Activated T-helper 1 cell treated with anti-CD3 and anti-CD28 coated beads, Interleukin-12 subunit alpha, Interleukin-12 subunit beta, Interleukin-2, Interleukin-4 antibody, amounts not matched to agents 30 ng/mL and 10 ng/mL and 1 ng/mL, durations not matched to agents 14 hours and 24 hours and 36 hours (primary cell): ENCODE results near the gene C5orf22. TPM values are rescaled to one million over a fixed set of nuclear protein-coding genes. Genes with fewer than 3 reads are reported as not detected.
"Not testable (repeated sequence)": the region's sequence is repeated elsewhere in the genome, so short reads cannot be mapped to it uniquely, and the experiment has no call there.

Source experiments
- DNase-seq: peaks from one replicate; pipeline ENCODE4 v3.0.0; 2021; ENCODE audit warnings: low spot score
- H3K27ac Mint-ChIP-seq: one replicate; pipeline ENCODE4 v1.8.0; 2021; ENCODE audit warnings: mild to moderate bottlenecking, mixed read lengths
- H3K27me3 Mint-ChIP-seq: one replicate; pipeline ENCODE4 v1.8.0; 2022; ENCODE audit warnings: mild to moderate bottlenecking, moderate library complexity, mixed read lengths; ENCODE audit not compliant: insufficient read depth
- H3K36me3 Mint-ChIP-seq: one replicate; pipeline ENCODE4 v1.8.0; 2021; ENCODE audit warnings: low read depth, mixed read lengths
- H3K4me1 Mint-ChIP-seq: one replicate; pipeline ENCODE4 v1.8.0; 2021; ENCODE audit warnings: low read depth, mixed read lengths
- H3K4me3 Mint-ChIP-seq: one replicate; pipeline ENCODE4 v1.8.0; 2021; ENCODE audit warnings: mild to moderate bottlenecking, moderate library complexity, mixed read lengths
- H3K9me3 Mint-ChIP-seq: one replicate; pipeline ENCODE4 v1.8.0; 2021; ENCODE audit warnings: mixed read lengths
- intact Hi-C: fragments of 100-400 bp; cut with micrococcal nuclease; formaldehyde crosslinking; loops from one replicate; pipeline ENCODE4 v1.15.1; 2024
- total RNA-seq: library from RNA; stranded (reverse); gene quantifications from 2 replicates; pipeline ENCODE4 v1.2.3, GENCODE V29; 2022

Gene C5orf22
- total RNA-seq, 1 donor from 2014 or later, result 30.1 TPM

DNA sequence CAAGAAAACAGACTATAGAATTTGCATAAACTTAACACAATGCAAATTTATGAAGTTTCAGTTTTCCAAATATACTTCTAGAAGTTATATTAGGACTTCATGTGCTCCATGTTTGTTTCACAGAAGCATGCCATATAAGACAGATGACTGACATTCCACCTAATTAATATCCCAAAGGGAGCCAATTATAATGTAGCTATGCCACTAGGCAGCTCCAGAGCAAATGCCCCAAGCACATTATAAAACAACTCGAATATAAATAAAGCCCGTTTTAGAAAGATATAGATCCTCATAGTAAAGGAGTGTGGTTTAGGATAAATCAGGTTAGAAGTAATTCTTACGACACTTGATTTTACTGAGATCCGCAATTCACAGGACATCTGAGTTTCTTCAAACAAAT is 9.1 kb upstream of the C5orf22 start:
- H3K9me3 Mint-ChIP-seq, result no peaks in the 10 kb centered on the region
- H3K4me1 Mint-ChIP-seq, result peaks cover 11% of the 10 kb centered on the region
- DNase-seq, result no peak
- no peak overlapping the region for H3K27ac Mint-ChIP-seq
- H3K27me3 Mint-ChIP-seq, result no peaks in the 10 kb centered on the region
- intact Hi-C loops, result no loop called here
- no peak overlapping the region for H3K4me3 Mint-ChIP-seq
- H3K36me3 Mint-ChIP-seq, result peaks cover 47% of the 10 kb centered on the region

DNA sequence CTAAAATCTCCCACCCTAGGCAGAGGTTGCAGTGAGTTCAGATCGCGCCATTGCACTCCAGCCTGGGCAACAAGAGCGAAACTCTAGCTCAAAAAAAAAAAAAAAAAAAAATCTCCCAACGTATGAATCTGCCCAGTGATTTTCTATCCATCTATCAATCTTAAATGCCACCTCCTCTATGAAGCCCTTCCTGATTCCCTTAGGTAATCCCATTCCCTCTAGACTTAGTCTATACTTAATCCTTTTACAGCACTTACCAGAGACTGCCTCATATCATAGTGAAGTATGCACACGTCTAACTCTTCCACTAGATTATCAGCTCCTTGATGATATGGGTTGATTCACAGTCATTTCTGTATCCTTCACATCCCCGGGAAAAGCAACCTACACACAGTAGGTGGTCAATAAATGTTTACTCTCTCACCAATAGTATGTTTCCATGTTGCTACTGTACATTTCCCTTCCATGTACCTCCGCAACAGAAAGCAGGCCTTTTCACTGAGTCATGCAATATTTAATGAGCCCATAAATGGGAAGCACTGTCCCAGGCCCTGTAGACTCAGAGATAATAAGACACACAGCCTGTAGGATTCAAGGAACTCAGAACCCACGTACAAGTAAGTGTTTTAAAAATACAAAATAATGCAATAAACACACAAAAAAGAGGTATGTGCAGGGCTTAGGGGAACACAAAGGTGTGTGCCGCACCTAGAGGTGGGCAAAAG is 1.4 kb upstream of the C5orf22 start:
- intact Hi-C loops, result loop anchor here (5.0 to 10.0 kb wide), 4 partner anchors 914 to 1912 kb away; partner anchors contain the start of genes SUB1, TARS1 and ZFR
- H3K4me1 Mint-ChIP-seq, result peaks cover 55% of the 10 kb centered on the region

DNA sequence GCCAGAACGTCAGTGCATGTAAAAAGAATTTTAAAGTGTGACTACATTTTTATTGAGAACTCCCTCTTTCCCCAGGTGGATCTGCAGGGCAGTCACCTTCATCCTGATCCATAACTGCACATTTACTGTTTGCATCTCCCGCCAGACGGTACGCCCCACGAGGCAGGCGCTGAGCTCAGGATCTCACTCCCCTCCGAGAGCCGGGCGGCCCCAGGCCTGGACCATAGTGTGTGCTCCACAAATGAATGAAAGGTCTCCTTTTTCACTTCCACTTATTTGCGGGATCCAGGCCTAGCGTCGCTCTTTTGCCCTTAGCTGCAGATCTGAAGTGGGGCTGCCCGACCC is 586 bp upstream of the C5orf22 start:
- H3K4me3 Mint-ChIP-seq, result peak overlapping the region; percentile 100
- H3K27me3 Mint-ChIP-seq, result no peaks in the 10 kb centered on the region
- H3K27ac Mint-ChIP-seq, result peak overlapping the region; percentile 96
- DNase-seq, result no peak
- no peaks in the 10 kb centered on the region for H3K9me3 Mint-ChIP-seq
- peaks cover 55% of the 10 kb centered on the region for H3K4me1 Mint-ChIP-seq
- peaks cover 58% of the 10 kb centered on the region for H3K36me3 Mint-ChIP-seq
- intact Hi-C loops, result loop anchor here (5.0 to 10.0 kb wide), 4 partner anchors 913 to 1911 kb away; partner anchors contain the start of genes SUB1, TARS1 and ZFR

More for the DNA sequence above, 1.4 kb upstream of the C5orf22 start:
- DNase-seq, result no peak
- H3K27me3 Mint-ChIP-seq, result no peaks in the 10 kb centered on the region
- peaks cover 57% of the 10 kb centered on the region for H3K36me3 Mint-ChIP-seq
- H3K27ac Mint-ChIP-seq, result peak overlapping the region; percentile 96
- H3K9me3 Mint-ChIP-seq, result no peaks in the 10 kb centered on the region
- H3K4me3 Mint-ChIP-seq, result peak overlapping the region; percentile 100

DNA sequence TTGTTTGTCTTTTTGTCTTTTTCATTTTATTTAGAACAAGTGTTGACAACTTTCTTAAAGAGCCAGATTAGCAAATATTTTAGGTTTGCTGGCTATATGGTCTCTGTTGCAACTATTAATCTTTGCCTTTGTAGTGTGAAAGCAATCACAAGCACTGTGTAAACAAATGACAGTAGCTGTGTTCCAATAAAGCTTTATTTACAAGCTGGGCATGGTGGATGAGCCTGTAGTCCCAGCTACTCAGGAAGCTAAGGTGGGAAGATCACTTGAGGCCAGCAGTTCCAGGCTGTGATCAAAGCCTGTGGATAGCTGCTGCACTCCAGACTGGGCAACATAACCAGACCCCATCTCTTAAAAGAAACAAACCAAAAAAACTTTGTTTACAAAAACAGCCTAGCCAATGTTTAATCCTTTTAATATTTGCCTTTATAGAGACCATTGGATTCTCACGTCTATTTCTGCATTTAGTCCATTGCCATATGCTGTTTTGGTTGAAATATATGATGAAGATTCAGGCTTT is 2.5 kb downstream of the C5orf22 start:
- intact Hi-C loops, result loop anchor here (5.0 to 10.0 kb wide), 4 partner anchors 910 to 1908 kb away; partner anchors contain the start of genes SUB1, TARS1 and ZFR
- no peak for DNase-seq
- peak overlapping the region; percentile 46 for H3K4me3 Mint-ChIP-seq
- no peaks in the 10 kb centered on the region for H3K9me3 Mint-ChIP-seq
- no peak overlapping the region for H3K27ac Mint-ChIP-seq
- peaks cover 41% of the 10 kb centered on the region for H3K4me1 Mint-ChIP-seq
- H3K36me3 Mint-ChIP-seq, result peaks cover 52% of the 10 kb centered on the region
- H3K27me3 Mint-ChIP-seq, result no peaks in the 10 kb centered on the region

DNA sequence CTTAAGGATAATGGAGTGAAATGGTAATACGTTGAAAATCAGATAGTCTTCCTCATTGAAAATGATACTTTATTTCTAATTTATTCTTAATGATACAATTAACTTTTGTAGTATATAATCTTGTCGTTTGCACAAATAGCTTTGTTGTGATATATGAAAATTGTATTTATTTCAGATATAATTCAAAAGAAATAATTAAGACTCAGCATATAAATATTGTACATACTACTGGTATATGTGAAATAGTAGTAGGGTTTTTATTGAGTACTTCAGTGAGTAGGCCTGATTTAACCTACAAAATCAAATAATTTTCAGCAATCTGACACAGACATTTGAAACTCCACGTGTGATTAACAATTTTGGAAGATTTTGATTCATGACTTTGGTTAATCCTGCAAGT is 4.8 kb downstream of the C5orf22 start:
- intact Hi-C loops, result loop anchor here (10.0 kb wide), 1 partner anchor 908 kb away; the partner anchor contains the start of gene ZFR
- H3K4me3 Mint-ChIP-seq, result no peak overlapping the region
- DNase-seq, result no peak
- H3K27ac Mint-ChIP-seq, result no peak overlapping the region
- H3K9me3 Mint-ChIP-seq, result no peaks in the 10 kb centered on the region
- H3K4me1 Mint-ChIP-seq, result peaks cover 20% of the 10 kb centered on the region
- H3K27me3 Mint-ChIP-seq, result no peaks in the 10 kb centered on the region
- H3K36me3 Mint-ChIP-seq, result peaks cover 56% of the 10 kb centered on the region

DNA sequence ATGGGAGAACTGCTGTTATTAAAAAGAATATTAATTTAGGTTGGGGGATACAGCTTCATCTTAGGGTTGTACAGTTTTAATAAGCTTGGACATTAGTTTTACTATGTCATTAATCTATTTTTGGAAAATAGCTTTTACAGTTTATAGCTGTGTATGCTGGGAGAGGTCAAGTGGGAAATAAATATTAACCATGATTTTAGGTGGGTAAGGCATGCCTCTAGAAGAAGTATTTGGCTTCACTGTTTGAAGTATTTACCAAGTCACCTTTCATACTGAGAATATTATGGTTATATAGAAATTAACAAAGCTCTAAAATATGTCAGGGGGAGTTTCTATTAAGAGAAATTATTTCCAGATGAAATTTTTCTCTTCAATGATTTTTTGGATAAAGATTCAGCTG is 5.2 kb downstream of the C5orf22 start:
- H3K27ac Mint-ChIP-seq, result no peak overlapping the region

DNA sequence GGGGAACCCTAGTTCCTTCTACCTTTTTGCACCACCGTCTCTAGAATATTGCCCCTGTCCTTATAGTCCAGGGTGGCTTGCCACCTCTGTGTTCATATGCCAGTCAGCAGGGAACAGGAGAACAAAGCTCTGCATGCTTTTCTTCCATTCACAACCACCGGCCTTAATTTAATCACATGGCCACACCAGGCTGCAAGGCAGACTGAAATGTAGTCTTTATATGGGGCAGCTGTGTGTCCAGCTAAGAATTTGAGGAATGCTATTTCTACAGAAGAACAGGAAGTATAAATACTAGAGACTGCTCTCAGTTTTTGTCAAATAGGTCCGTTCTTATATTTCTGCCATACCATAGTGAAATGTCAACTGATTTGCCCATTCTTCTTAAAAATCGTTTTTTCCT is 5.8 kb downstream of the C5orf22 start:
- intact Hi-C loops, result loop anchor here (10.0 kb wide), 1 partner anchor 907 kb away; the partner anchor contains the start of gene ZFR
- DNase-seq, result no peak
- H3K36me3 Mint-ChIP-seq, result peaks cover 60% of the 10 kb centered on the region
- H3K4me1 Mint-ChIP-seq, result peaks cover 20% of the 10 kb centered on the region
- H3K4me3 Mint-ChIP-seq, result no peak overlapping the region
- H3K9me3 Mint-ChIP-seq, result no peaks in the 10 kb centered on the region
- H3K27ac Mint-ChIP-seq, result no peak overlapping the region
- no peaks in the 10 kb centered on the region for H3K27me3 Mint-ChIP-seq

More for the DNA sequence above, 5.2 kb downstream of the C5orf22 start:
- intact Hi-C loops, result loop anchor here (10.0 kb wide), 1 partner anchor 907 kb away; the partner anchor contains the start of gene ZFR
- no peak for DNase-seq
- H3K4me3 Mint-ChIP-seq, result no peak overlapping the region
- no peaks in the 10 kb centered on the region for H3K27me3 Mint-ChIP-seq
- H3K9me3 Mint-ChIP-seq, result no peaks in the 10 kb centered on the region
- H3K4me1 Mint-ChIP-seq, result peaks cover 20% of the 10 kb centered on the region
- H3K36me3 Mint-ChIP-seq, result peaks cover 55% of the 10 kb centered on the region

DNA sequence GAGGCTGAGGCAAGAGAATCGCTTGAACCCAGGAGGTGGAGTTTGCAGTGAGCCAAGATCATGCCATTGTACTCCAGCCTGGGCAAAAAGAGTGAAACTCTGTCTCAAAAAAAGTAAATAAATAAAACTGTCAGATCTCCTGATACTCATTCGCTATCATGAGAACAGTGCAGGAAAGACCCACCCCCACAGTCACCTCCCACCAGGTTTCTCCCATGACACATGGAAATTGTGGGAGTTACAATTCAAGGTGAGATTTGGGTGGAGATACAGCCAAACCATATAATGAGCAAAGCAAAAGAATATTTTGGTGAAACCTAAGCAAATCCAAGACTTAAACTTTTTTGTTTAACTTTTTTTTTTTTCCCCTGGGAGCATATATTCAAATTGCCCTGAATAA is 17.0 kb downstream of the C5orf22 start:
- DNase-seq, H3K9me3 Mint-ChIP-seq, H3K27me3 Mint-ChIP-seq, H3K4me3 Mint-ChIP-seq, intact Hi-C loops: not testable (repeated sequence)
- H3K4me1 Mint-ChIP-seq, result peaks cover 11% of the 10 kb centered on the region
- H3K36me3 Mint-ChIP-seq, result peaks cover 64% of the 10 kb centered on the region
- H3K27ac Mint-ChIP-seq, result peak overlapping the region; percentile 52

DNA sequence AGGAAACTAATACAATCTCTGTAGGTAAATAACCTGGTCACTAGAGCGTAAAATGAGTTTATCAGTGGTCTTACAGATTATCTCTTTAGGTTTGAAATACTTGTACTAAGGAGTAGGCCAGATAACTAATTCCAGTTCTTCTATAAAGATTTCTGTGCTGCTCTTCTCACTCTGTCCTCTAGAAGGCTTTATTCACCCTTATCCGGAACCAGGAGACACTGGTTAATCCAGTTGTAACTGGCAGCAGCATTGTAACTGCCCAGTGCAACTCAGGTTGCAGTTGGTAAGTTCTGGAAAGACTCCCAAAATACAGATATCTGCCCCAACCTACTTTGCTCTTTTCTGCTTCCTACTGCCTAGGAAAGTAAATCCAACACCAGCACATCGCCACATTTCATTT is 19.8 kb downstream of the C5orf22 start:
- peaks cover 65% of the 10 kb centered on the region for H3K36me3 Mint-ChIP-seq
- no peaks in the 10 kb centered on the region for H3K9me3 Mint-ChIP-seq
- DNase-seq, result no peak
- intact Hi-C loops, result no loop called here
- no peak overlapping the region for H3K4me3 Mint-ChIP-seq
- H3K27ac Mint-ChIP-seq, result no peak overlapping the region
- H3K27me3 Mint-ChIP-seq, result no peaks in the 10 kb centered on the region
- H3K4me1 Mint-ChIP-seq, result peaks cover 11% of the 10 kb centered on the region

DNA sequence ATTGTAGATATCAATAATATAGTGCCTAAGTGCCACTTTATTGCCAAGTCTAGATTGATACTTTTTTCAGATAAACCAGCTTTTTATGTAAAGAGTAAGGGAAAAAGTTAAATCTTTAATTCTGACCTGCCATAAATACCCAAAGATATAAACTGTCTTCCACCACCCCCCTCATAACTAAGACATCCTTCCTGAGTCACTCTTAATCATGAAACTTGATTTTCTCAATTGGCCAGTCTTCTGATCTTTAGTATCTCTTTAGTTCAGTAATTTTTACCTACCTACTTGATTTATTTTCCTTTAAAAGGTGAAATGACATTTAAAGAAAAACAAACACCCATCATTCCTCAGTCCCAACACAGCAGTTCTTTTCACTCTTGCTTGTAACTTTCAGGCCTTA is 21.8 kb downstream of the C5orf22 start:
- intact Hi-C loops, result no loop called here
- no peaks in the 10 kb centered on the region for H3K9me3 Mint-ChIP-seq
- no peak for DNase-seq
- H3K27me3 Mint-ChIP-seq, result no peaks in the 10 kb centered on the region
- H3K4me1 Mint-ChIP-seq, result peaks cover 10% of the 10 kb centered on the region
- H3K4me3 Mint-ChIP-seq, result no peak overlapping the region
- peak overlapping the region; percentile 10 for H3K27ac Mint-ChIP-seq
- H3K36me3 Mint-ChIP-seq, result peaks cover 55% of the 10 kb centered on the region

DNA sequence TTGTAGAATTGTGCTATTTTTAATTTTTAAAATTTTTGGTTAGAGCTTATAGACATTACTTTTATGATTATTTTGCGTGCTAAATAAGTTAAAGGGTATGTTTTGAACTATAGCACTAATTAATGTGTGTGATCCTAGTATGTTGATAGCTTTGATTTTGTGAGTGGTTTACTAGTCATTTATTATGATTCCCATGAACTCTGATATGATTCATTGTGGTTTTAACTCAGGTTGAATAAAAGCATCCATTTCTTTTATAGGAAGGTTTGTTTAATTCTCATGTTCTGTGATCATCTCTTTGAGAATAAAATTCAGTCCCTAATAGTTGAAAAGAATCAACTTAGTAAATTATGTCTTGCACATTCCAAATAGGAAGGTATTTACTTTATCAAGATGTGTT is 22.5 kb downstream of the C5orf22 start:
- Mint-ChIP-seq H3K4me1 (peaks cover 5% of the 10 kb centered on the region), H3K36me3 (peaks cover 50% of the 10 kb centered on the region), H3K4me3 (no peak overlapping the region), H3K27me3 (no peaks in the 10 kb centered on the region), H3K27ac (no peak overlapping the region), H3K9me3 (no peaks in the 10 kb centered on the region)
- intact Hi-C loops, result no loop called here
- DNase-seq, result no peak

DNA sequence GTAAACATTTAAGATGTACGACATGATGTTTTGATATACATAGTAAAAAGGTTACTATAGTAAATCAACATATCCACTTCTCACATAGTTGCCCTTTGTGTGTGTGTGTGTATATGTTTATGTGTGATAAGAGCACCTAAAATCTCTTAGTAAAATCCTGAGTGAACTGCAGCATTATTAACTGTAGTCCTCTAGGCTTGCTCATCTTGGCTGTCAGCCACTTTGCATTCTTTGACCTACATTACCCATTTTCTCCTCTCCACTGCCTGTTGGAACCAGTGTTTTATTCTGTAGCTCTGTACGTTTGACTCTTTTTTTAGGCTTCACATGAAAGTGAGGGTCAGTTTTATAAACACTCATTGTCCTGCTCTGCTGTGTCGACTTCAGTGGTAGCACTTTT is 24.4 kb downstream of the C5orf22 start:
- Mint-ChIP-seq H3K36me3 (peaks cover 44% of the 10 kb centered on the region), H3K27ac (no peak overlapping the region), H3K4me1 (peaks cover 5% of the 10 kb centered on the region), H3K9me3 (no peaks in the 10 kb centered on the region), H3K4me3 (no peak overlapping the region), H3K27me3 (no peaks in the 10 kb centered on the region)
- no peak for DNase-seq
- intact Hi-C loops, result no loop called here

DNA sequence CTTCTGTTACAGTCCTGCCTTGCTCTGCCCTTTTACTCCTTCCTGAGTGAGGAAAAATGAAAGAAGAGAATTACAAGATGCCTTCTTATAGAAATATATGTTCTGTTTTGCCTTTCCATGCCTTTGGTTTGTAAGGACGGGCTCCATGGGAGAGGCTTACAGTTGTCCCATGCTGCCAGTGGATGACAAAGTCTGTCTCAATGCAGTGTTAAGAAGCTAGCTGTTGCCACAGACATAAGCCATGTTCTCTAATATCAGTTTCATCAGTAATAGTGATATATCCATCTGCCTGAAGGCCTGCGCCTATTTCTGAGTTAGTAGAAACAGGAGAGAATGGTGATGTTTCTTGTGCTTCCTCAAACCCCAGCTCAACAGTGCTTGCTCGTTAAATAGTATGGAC is 27.8 kb downstream of the C5orf22 start:
- DNase-seq, result no peak
- H3K27ac Mint-ChIP-seq, result no peak overlapping the region
- H3K27me3 Mint-ChIP-seq, result no peaks in the 10 kb centered on the region
- H3K4me3 Mint-ChIP-seq, result no peak overlapping the region
- H3K9me3 Mint-ChIP-seq, result peaks cover 4% of the 10 kb centered on the region
- intact Hi-C loops, result no loop called here
- H3K4me1 Mint-ChIP-seq, result peaks cover 5% of the 10 kb centered on the region
- peaks cover 17% of the 10 kb centered on the region for H3K36me3 Mint-ChIP-seq
